Measurements from ENCODE around the gene PHF21A. TPM values are rescaled to one million over a fixed set of nuclear protein-coding genes. Genes with fewer than 3 reads are reported as not detected.

Gene PHF21A
- polyA plus RNA-seq, 1 donor (not counting 4 experiments of a cell fraction or from before 2014, with no cell fraction given) = 16.1 TPM

DNA sequence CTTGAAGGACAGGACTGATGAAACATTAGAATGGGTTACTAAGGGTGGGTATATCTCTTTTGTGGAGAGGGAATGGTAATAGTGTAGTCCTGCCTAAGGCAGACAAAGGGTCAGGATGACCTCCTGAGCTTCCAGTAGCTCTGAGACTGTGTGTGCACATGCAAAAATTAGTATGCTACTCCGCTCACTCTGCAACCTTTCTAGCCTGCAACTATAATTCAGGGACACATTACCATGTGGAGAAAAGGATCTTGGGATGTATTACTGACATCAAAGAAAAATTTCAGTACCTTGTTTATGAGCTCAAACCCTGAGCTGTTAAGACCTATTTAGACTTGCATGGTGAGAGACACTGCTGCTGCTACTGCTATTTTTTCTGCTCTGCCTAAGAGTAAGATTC, 173.4 kb downstream of the PHF21A start:
- Histone ChIP-seq H3K27me3 (ENCODE audit: control insufficient read depth, extremely low read depth, insufficient read depth, low read length) (no peaks in the 10 kb centered on the region), H3K9ac (ENCODE audit: control insufficient read depth, extremely low read depth, insufficient read depth, low read length) (no peak overlapping the region), H3K36me3 (ENCODE audit: control insufficient read depth in 2 of 2, extremely low read depth in 1 of 2, insufficient read depth in 2 of 2, low read length in 2 of 2) (peaks cover 6 to 18% of the 10 kb centered on the region in 2 experiments), H3K4me2 (ENCODE audit: control insufficient read depth, extremely low read depth, insufficient read depth, low read depth, low read length) (no peak overlapping the region), H2AFZ (ENCODE audit: control insufficient read depth, low read length) (no peak overlapping the region), H3K9me1 (ENCODE audit: control insufficient read depth, extremely low read depth, insufficient read depth, low read length) (no peaks in the 10 kb centered on the region), H3K4me1 (ENCODE audit: control insufficient read depth, extremely low read depth, insufficient read depth, low read length) (no peaks in the 10 kb centered on the region), H3K4me3 (ENCODE audit: control insufficient read depth in 2 of 3, extremely low read depth in 1 of 3, insufficient read depth in 2 of 3, low read depth in 1 of 3, low read length in 3 of 3) (no peak overlapping the region), H3K9me3 (ENCODE audit: control insufficient read depth, low read depth, low read length) (no peaks in the 10 kb centered on the region), H3K79me2 (ENCODE audit: control insufficient read depth, insufficient read depth, low read length) (no peaks in the 10 kb centered on the region), H4K20me1 (ENCODE audit: control insufficient read depth, extremely low read depth, insufficient read depth, low read length) (no peaks in the 10 kb centered on the region), H3K27ac (ENCODE audit: control insufficient read depth, insufficient read depth, low read length) (no peak overlapping the region)
- no peak for TF ChIP-seq EZH2 (IDR thresholded peaks at IDR 0.05; ENCODE audit: low read length)
- TF ChIP-seq, protein P1, sequence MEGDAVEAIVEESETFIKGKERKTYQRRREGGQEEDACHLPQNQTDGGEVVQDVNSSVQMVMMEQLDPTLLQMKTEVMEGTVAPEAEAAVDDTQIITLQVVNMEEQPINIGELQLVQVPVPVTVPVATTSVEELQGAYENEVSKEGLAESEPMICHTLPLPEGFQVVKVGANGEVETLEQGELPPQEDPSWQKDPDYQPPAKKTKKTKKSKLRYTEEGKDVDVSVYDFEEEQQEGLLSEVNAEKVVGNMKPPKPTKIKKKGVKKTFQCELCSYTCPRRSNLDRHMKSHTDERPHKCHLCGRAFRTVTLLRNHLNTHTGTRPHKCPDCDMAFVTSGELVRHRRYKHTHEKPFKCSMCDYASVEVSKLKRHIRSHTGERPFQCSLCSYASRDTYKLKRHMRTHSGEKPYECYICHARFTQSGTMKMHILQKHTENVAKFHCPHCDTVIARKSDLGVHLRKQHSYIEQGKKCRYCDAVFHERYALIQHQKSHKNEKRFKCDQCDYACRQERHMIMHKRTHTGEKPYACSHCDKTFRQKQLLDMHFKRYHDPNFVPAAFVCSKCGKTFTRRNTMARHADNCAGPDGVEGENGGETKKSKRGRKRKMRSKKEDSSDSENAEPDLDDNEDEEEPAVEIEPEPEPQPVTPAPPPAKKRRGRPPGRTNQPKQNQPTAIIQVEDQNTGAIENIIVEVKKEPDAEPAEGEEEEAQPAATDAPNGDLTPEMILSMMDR (optimal IDR thresholded peaks at IDR 0.05 in 1 of 3, IDR thresholded peaks at IDR 0.05 in 1 of 3, conservative IDR thresholded peaks at IDR 0.05 in 1 of 3; ENCODE audit: extremely low read depth in 1 of 3, insufficient read depth in 2 of 3, low read length in 3 of 3) = no peak
- dilution Hi-C loops (cut with MboI; ENCODE audit: extremely low pct_ligation_motif_present, low sequenced_read_pairs) = no loop called here
- DNase-seq (ENCODE audit: low read depth, low spot score) = no peak
- FAIRE-seq = no peak

DNA sequence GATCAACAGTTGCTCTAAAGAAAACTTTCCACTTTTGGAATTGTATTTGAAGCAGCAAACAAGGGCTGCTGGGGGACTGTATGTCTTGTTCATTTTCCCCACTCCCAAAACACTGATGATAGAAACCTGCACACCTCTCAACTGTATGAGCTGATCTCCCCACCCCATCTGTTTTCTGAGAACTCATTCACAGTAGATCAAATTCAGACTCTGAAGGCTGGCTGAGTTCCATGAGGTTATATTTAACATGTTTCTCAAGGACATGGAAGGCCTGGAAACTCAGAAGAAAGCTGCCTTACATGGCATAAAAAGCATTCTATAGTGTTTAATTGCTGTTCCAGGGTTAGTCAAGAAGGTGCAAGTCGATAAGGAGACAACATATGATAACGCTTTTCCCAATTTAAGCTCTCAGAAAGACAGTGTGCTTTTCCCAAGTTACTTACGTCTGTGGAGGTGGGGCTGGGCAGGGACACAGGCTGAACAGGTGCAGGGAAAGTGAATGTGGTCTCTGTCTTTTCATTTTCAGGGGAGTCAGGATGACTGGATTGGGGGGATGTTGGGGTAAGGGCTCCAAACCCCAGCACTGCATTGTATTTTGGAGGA, 175.8 kb downstream of the PHF21A start:
- Histone ChIP-seq H3K9ac (ENCODE audit: control insufficient read depth, extremely low read depth, insufficient read depth, low read length) (no peak overlapping the region), H3K36me3 (ENCODE audit: control insufficient read depth in 2 of 2, extremely low read depth in 1 of 2, insufficient read depth in 2 of 2, low read length in 2 of 2) (peaks cover 6 to 19% of the 10 kb centered on the region in 2 experiments), H3K27me3 (ENCODE audit: control insufficient read depth, extremely low read depth, insufficient read depth, low read length) (no peaks in the 10 kb centered on the region), H3K4me1 (ENCODE audit: control insufficient read depth, extremely low read depth, insufficient read depth, low read length) (no peaks in the 10 kb centered on the region), H3K4me3 (ENCODE audit: control insufficient read depth in 2 of 3, extremely low read depth in 1 of 3, insufficient read depth in 2 of 3, low read depth in 1 of 3, low read length in 3 of 3) (no peak overlapping the region), H3K4me2 (ENCODE audit: control insufficient read depth, extremely low read depth, insufficient read depth, low read depth, low read length) (no peak overlapping the region), H3K9me3 (ENCODE audit: control insufficient read depth, low read depth, low read length) (no peaks in the 10 kb centered on the region), H3K9me1 (ENCODE audit: control insufficient read depth, extremely low read depth, insufficient read depth, low read length) (no peaks in the 10 kb centered on the region), H3K27ac (ENCODE audit: control insufficient read depth, insufficient read depth, low read length) (no peak overlapping the region), H3K79me2 (ENCODE audit: control insufficient read depth, insufficient read depth, low read length) (no peaks in the 10 kb centered on the region), H4K20me1 (ENCODE audit: control insufficient read depth, extremely low read depth, insufficient read depth, low read length) (no peaks in the 10 kb centered on the region), H2AFZ (ENCODE audit: control insufficient read depth, low read length) (no peak overlapping the region)
- dilution Hi-C loops (cut with MboI; ENCODE audit: extremely low pct_ligation_motif_present, low sequenced_read_pairs) = no loop called here
- no peak for FAIRE-seq
- no peak for DNase-seq (ENCODE audit: low read depth, low spot score)
- TF ChIP-seq, protein P1 (optimal IDR thresholded peaks at IDR 0.05 in 1 of 3, IDR thresholded peaks at IDR 0.05 in 1 of 3, conservative IDR thresholded peaks at IDR 0.05 in 1 of 3; ENCODE audit: extremely low read depth in 1 of 3, insufficient read depth in 2 of 3, low read length in 3 of 3) = no peak
- TF ChIP-seq EZH2 (IDR thresholded peaks at IDR 0.05; ENCODE audit: low read length) = no peak

Data from keratinocyte (primary cell).